Body of pancreas (tissue), 4 donors: ENCODE measurements around the gene BCL3. TPM values are rescaled to one million over a fixed set of nuclear protein-coding genes. Genes with fewer than 3 reads are reported as not detected.
A peak's percentile ranks its signal among the peaks of the same experiment; 100 is the strongest.

Source experiments
- ATAC-seq: fragments of 150-250 bp; one replicate; pipeline ENCODE4 v1.9.1; 2016
- DNase-seq, 4 donors: peaks; one replicate each; pipeline ENCODE4 v3.0.0-alpha.2; 2019
- H3K27ac ChIP-seq, 4 donors: fragments of 200-600 bp; sonication (generic); 1 replicate in 3 of 4; 2 replicates in 1 of 4; pipeline versions ENCODE4 v1.5.1 to v1.6.1; 2016 to 2019; ENCODE audit warnings: mild to moderate bottlenecking in 1 of 4, mixed read lengths in 1 of 4, moderate library complexity in 1 of 4
- H3K27me3 ChIP-seq, 2 donors: fragments of 200-600 bp; sonication (generic); one replicate each; pipeline ENCODE4 v1.6.0; 2016; ENCODE audit warnings: mild to moderate bottlenecking in 1 of 2
- H3K36me3 ChIP-seq, 2 donors: fragments of 200-600 bp; sonication (generic); replicated peaks in 1 of 2; 2 replicates each; pipeline ENCODE4 v1.5.1; 2016; ENCODE audit warnings: low read depth in 2 of 2; ENCODE audit not compliant: insufficient read depth in 1 of 2
- H3K4me1 ChIP-seq: fragments of 200-600 bp; sonication (generic); one replicate; pipeline ENCODE4 v1.6.0; 2016
- H3K4me3 ChIP-seq, 2 donors: fragments of 200-600 bp; sonication (generic); 1 replicate in 1 of 2; 2 replicates in 1 of 2; pipeline ENCODE4 v1.5.1; 2016 to 2019
- H3K9me3 ChIP-seq, 3 donors: fragments of 200-600 bp; sonication (generic); 1 replicate in 2 of 3; 2 replicates in 1 of 3; pipeline ENCODE4 v1.5.1; 2016
- CTCF ChIP-seq, 7 experiments: fragments of 450-650 bp in 4 of 7; fragments of 200-600 bp in 3 of 7; sonication (generic) in 3 of 7; IDR thresholded peaks; one replicate each; pipeline ENCODE4 v1.5.1; 2016 to 2019; ENCODE audit warnings: antibody characterized with exemption in 7 of 7
- POLR2A ChIP-seq, 3 donors: fragments of 450-650 bp; IDR thresholded peaks; one replicate each; pipeline ENCODE4 v1.6.1; 2016; ENCODE audit warnings: antibody characterized with exemption in 3 of 3, mild to moderate bottlenecking in 2 of 3
- WGBS, 2 donors: methylation state at CpG; one replicate each; pipeline ENCODE4 v1.1.5; 2017; 5-methylcytosine and 5-hydroxymethylcytosine counted together
- intact Hi-C: fragments of 100-400 bp; cut with DNase I; formaldehyde crosslinking; loops from one replicate; pipeline ENCODE4 v1.15.1; 2023
- total RNA-seq, 2 donors: library from RNA; depleted of rRNA; stranded (reverse); fragments of >200 nt; gene quantifications; one replicate each; pipeline ENCODE4 v1.1.0, GENCODE V29; 2016

BCL3 gene
- total RNA-seq, 2 donors from 2014 or later, result 26.2 to 72.5 TPM

- TF ChIP-seq POLR2A (IDR thresholded peaks at IDR 0.05) (no peak), CTCF (IDR thresholded peaks at IDR 0.05) (no peak)
- Histone ChIP-seq H3K4me1 (peaks cover 5% of the 10 kb centered on the region), H3K27ac (no peak overlapping the region), H3K27me3 (no peaks in the 10 kb centered on the region), H3K4me3 (no peak overlapping the region), H3K9me3 (no peaks in the 10 kb centered on the region), H3K36me3 (no peaks in the 10 kb centered on the region)
- no peak for ATAC-seq
- DNase-seq, result no peak
- intact Hi-C loops, result no loop called here
- 87 to 97% methylated on average over 5 of the region's 5 CpGs for WGBS, 2 donors
Measured at GRCh38 chr19:44731081-44731480, 17.4 kb upstream of the BCL3 start.

GRCh38 chr19:44731622-44732021, 16.9 kb upstream of the BCL3 start:
- H3K9me3 ChIP-seq, result no peaks in the 10 kb centered on the region

GRCh38 chr19:44732235-44733014, 16.1 kb upstream of the BCL3 start:
- no peak for DNase-seq
- WGBS, 2 donors, result 83 to 85% methylated on average over 11 of the region's 11 CpGs
- no peaks in the 10 kb centered on the region for H3K27me3 ChIP-seq
- peaks cover 14% of the 10 kb centered on the region for H3K4me1 ChIP-seq
- no peak for ATAC-seq
- H3K27ac ChIP-seq, result no peak overlapping the region
- no peaks in the 10 kb centered on the region for H3K36me3 ChIP-seq
- intact Hi-C loops, result no loop called here
- TF ChIP-seq CTCF (IDR thresholded peaks at IDR 0.05), result no peak
- TF ChIP-seq POLR2A (IDR thresholded peaks at IDR 0.05), result no peak
- H3K9me3 ChIP-seq, result no peaks in the 10 kb centered on the region
- no peak overlapping the region for H3K4me3 ChIP-seq

More at GRCh38 chr19:44731622-44732021, 16.9 kb upstream of the BCL3 start:
- TF ChIP-seq POLR2A (IDR thresholded peaks at IDR 0.05) (no peak), CTCF (IDR thresholded peaks at IDR 0.05) (no peak)
- Histone ChIP-seq H3K27me3 (no peaks in the 10 kb centered on the region), H3K36me3 (no peaks in the 10 kb centered on the region), H3K27ac (no peak overlapping the region), H3K4me1 (peaks cover 6% of the 10 kb centered on the region), H3K4me3 (no peak overlapping the region)
- ATAC-seq (no peak), DNase-seq (no peak)
- WGBS, 2 donors, result 56 to 80% methylated on average over 3 to 5 of the region's 5 CpGs
- intact Hi-C loops, result no loop called here

- TF ChIP-seq CTCF (IDR thresholded peaks at IDR 0.05) (no peak), POLR2A (IDR thresholded peaks at IDR 0.05) (no peak)
- H3K36me3 ChIP-seq, result no peaks in the 10 kb centered on the region
- no peaks in the 10 kb centered on the region for H3K9me3 ChIP-seq
- DNase-seq (no peak), ATAC-seq (no peak)
- intact Hi-C loops, result no loop called here
- no peak overlapping the region for H3K27ac ChIP-seq
- 0 to 47% methylated on average over 1 of the region's 1 CpG for WGBS, 2 donors
- H3K4me3 ChIP-seq, result no peak overlapping the region
- H3K4me1 ChIP-seq, result peaks cover 26% of the 10 kb centered on the region
- H3K27me3 ChIP-seq, result no peaks in the 10 kb centered on the region
Measured at GRCh38 chr19:44734357-44734756, 14.2 kb upstream of the BCL3 start.

GRCh38 chr19:44735011-44735410, 13.5 kb upstream of the BCL3 start:
- Histone ChIP-seq H3K27me3 (no peaks in the 10 kb centered on the region), H3K36me3 (no peaks in the 10 kb centered on the region), H3K4me1 (peaks cover 30% of the 10 kb centered on the region), H3K9me3 (no peaks in the 10 kb centered on the region), H3K4me3 (no peak overlapping the region), H3K27ac (peak overlapping the region in 1 of 4 donors; percentile 98)
- DNase-seq (no peak), ATAC-seq (no peak)
- WGBS, 2 donors, result 66 to 73% methylated on average over 5 of the region's 5 CpGs
- TF ChIP-seq POLR2A (IDR thresholded peaks at IDR 0.05) (peak in 2 of 3 donors; percentile 22 to 33), CTCF (IDR thresholded peaks at IDR 0.05) (no peak)
- intact Hi-C loops, result loop anchor here (5.0 kb wide), 1 partner anchor 233 kb away; the partner anchor contains the start of gene ZNF180
